HEK293T (cell line): Measurements from ENCODE around the gene PRKAR2A.

Experiments used
- ARNT ChIP-seq: fragments of 450-650 bp; IDR thresholded peaks from 2 replicates; pipeline ENCODE4 v1.6.1; 2017; ENCODE audit warnings: mild to moderate bottlenecking
- BHLHE40 ChIP-seq: fragments of 450-650 bp; IDR thresholded peaks from 2 replicates; pipeline ENCODE4 v1.6.1; 2016; ENCODE audit warnings: mild to moderate bottlenecking, moderate library complexity, borderline replicate concordance
- CTBP1 ChIP-seq: fragments of 450-650 bp; IDR thresholded peaks from 2 replicates; pipeline ENCODE4 v1.6.1; 2016; ENCODE audit warnings: borderline replicate concordance
- ELF4 ChIP-seq: fragments of 450-650 bp; IDR thresholded peaks from 2 replicates; pipeline ENCODE4 v1.6.1; 2017; ENCODE audit warnings: antibody characterized with exemption
- FOXA1 ChIP-seq: fragments of 450-650 bp; IDR thresholded peaks from 2 replicates; pipeline ENCODE4 v1.6.1; 2016; ENCODE audit warnings: mild to moderate bottlenecking
- FOXK2 ChIP-seq: fragments of 450-650 bp; IDR thresholded peaks from 2 replicates; pipeline ENCODE4 v1.6.1; 2016; ENCODE audit warnings: mild to moderate bottlenecking
- FOXM1 ChIP-seq: fragments of 450-650 bp; IDR thresholded peaks from 2 replicates; pipeline ENCODE4 v1.6.1; 2017; ENCODE audit warnings: mild to moderate bottlenecking, borderline replicate concordance
- L3MBTL2 ChIP-seq: fragments of 450-650 bp; conservative IDR thresholded peaks from 2 replicates; pipeline ENCODE4 v1.6.1; 2016; ENCODE audit warnings: mild to moderate bottlenecking
- NFRKB ChIP-seq: fragments of 450-650 bp; IDR thresholded peaks from 2 replicates; pipeline ENCODE4 v1.6.1; 2016; ENCODE audit warnings: mild to moderate bottlenecking, moderate library complexity
- PKNOX1 ChIP-seq: fragments of 450-650 bp; IDR thresholded peaks from 2 replicates; pipeline ENCODE4 v1.6.1; 2016
- SP1 ChIP-seq: fragments of 450-650 bp; IDR thresholded peaks from 2 replicates; pipeline ENCODE4 v1.6.1; 2017
- SUZ12 ChIP-seq: fragments of 450-650 bp; IDR thresholded peaks from 2 replicates; pipeline ENCODE4 v1.6.1; 2016; ENCODE audit warnings: mild to moderate bottlenecking
- TARDBP ChIP-seq: fragments of 450-650 bp; IDR thresholded peaks from 2 replicates; pipeline ENCODE4 v1.6.1; 2016

- TF ChIP-seq CTBP1: no peak
- TF ChIP-seq L3MBTL2: no peak
- TF ChIP-seq FOXK2: no peak
- TF ChIP-seq ELF4: no peak
- no peak for TF ChIP-seq FOXM1
- TF ChIP-seq SP1: no peak
- no peak for TF ChIP-seq SUZ12
- TF ChIP-seq FOXA1: no peak
- no peak for TF ChIP-seq ARNT
- no peak for TF ChIP-seq NFRKB
- no peak for TF ChIP-seq TARDBP
- TF ChIP-seq PKNOX1: no peak
- no peak for TF ChIP-seq BHLHE40
Observed at GRCh38 chr3:48738926-48739616, 108.6 kb downstream of the PRKAR2A start.
